Osteoblast (primary cell): ENCODE measurements around the gene SEMA3A. TPM values are rescaled to one million over a fixed set of nuclear protein-coding genes. Genes with fewer than 3 reads are reported as not detected.

ENCODE experiments used
- DNase-seq: peaks from one replicate; pipeline ENCODE4 v3.0.0; 2011; ENCODE audit warnings: low spot score, mixed read lengths; ENCODE audit not compliant: insufficient read length; ENCODE audit errors: missing footprints
- H2AFZ ChIP-seq: 2 replicates; pipeline ENCODE4 v1.6.0; 2011; ENCODE audit warnings: mild to moderate bottlenecking, low read length
- H3K27ac ChIP-seq: 2 replicates; pipeline ENCODE4 v1.5.1; 2011; ENCODE audit warnings: mild to moderate bottlenecking, low read depth, low read length, moderate library complexity
- H3K27me3 ChIP-seq: 2 replicates; pipeline ENCODE4 v1.6.0; 2012; ENCODE audit warnings: mild to moderate bottlenecking, control low read depth, inconsistent platforms, low read length, moderate library complexity; ENCODE audit not compliant: insufficient read depth
- H3K36me3 ChIP-seq: 2 replicates; pipeline ENCODE4 v1.5.1; 2011; ENCODE audit warnings: mild to moderate bottlenecking, low read length, control low read depth, moderate library complexity; ENCODE audit not compliant: insufficient read depth
- H3K4me1 ChIP-seq: 2 replicates; pipeline ENCODE4 v1.5.1; 2011; ENCODE audit warnings: mild to moderate bottlenecking, low read length, control low read depth, moderate library complexity; ENCODE audit not compliant: insufficient read depth
- H3K4me2 ChIP-seq: 2 replicates; pipeline ENCODE4 v1.6.0; 2011; ENCODE audit warnings: mild to moderate bottlenecking, low read length; ENCODE audit not compliant: insufficient read depth
- H3K4me3 ChIP-seq: fragments of 200-600 bp; sonication (generic); 3 replicates; pipeline ENCODE4 v1.5.1; 2012; ENCODE audit warnings: mild to moderate bottlenecking, low read length, inconsistent platforms; ENCODE audit not compliant: insufficient read depth
- H3K79me2 ChIP-seq: 2 replicates; pipeline ENCODE4 v1.6.0; 2012; ENCODE audit warnings: mild to moderate bottlenecking, low read length, control low read depth, inconsistent platforms; ENCODE audit not compliant: insufficient read depth
- H3K9me3 ChIP-seq: 2 replicates; pipeline ENCODE4 v1.5.1; 2011; ENCODE audit warnings: low read depth, low read length, control low read depth
- H4K20me1 ChIP-seq: 2 replicates; pipeline ENCODE4 v1.6.0; 2012; ENCODE audit warnings: mild to moderate bottlenecking, low read length, control low read depth; ENCODE audit not compliant: insufficient read depth
- total RNA-seq: library from RNA; depleted of rRNA; stranded (reverse); fragments of >200 nt; gene quantifications from 2 replicates; pipeline ENCODE4 v1.2.3, GENCODE V29; 2012
- TF ChIP-seq, protein P1 (sequence below): IDR thresholded peaks from 2 replicates; pipeline ENCODE4 v1.5.1; 2011; ENCODE audit warnings: mild to moderate bottlenecking, low read depth, low read length, moderate library complexity; ENCODE audit errors: extremely low read depth

Gene SEMA3A
- total RNA-seq, 1 donor: 2.5 TPM

DNA sequence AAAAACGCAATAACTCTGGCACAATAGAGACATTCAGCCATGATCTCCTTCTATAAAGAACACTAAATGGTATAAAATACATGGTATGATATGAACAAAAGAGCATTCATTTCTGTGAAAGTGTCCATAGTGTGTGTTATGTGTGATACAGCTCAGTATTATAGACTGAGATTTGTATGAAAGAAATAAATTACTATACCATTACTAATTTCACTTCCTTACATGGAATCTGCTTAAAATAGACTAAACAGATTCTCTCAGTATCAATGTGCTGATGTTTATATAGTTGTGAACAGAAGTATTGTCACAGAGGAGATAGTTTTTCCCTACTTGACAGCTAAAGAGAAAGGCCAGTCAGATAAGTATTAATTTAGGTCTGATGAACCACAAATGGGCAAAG lies 10.8 kb downstream of the SEMA3A start:
- DNase-seq: no peak
- no peak overlapping the region for H3K4me2 ChIP-seq

GRCh38 chr7:84182301-84182700 lies 12.3 kb downstream of the SEMA3A start:
- DNase-seq: no peak
- TF ChIP-seq, protein P1, sequence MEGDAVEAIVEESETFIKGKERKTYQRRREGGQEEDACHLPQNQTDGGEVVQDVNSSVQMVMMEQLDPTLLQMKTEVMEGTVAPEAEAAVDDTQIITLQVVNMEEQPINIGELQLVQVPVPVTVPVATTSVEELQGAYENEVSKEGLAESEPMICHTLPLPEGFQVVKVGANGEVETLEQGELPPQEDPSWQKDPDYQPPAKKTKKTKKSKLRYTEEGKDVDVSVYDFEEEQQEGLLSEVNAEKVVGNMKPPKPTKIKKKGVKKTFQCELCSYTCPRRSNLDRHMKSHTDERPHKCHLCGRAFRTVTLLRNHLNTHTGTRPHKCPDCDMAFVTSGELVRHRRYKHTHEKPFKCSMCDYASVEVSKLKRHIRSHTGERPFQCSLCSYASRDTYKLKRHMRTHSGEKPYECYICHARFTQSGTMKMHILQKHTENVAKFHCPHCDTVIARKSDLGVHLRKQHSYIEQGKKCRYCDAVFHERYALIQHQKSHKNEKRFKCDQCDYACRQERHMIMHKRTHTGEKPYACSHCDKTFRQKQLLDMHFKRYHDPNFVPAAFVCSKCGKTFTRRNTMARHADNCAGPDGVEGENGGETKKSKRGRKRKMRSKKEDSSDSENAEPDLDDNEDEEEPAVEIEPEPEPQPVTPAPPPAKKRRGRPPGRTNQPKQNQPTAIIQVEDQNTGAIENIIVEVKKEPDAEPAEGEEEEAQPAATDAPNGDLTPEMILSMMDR: no peak
- Histone ChIP-seq H3K27me3 (no peaks in the 10 kb centered on the region), H3K4me1 (peaks cover 4% of the 10 kb centered on the region), H2AFZ (peak overlapping the region; percentile 6), H3K36me3 (no peaks in the 10 kb centered on the region), H3K4me2 (no peak overlapping the region), H4K20me1 (no peaks in the 10 kb centered on the region), H3K9me3 (no peaks in the 10 kb centered on the region), H3K4me3 (no peak overlapping the region), H3K79me2 (no peaks in the 10 kb centered on the region), H3K27ac (no peak overlapping the region)

More for the DNA sequence above, 10.8 kb downstream of the SEMA3A start:
- Histone ChIP-seq H3K27ac (no peak overlapping the region), H2AFZ (no peak overlapping the region), H3K79me2 (no peaks in the 10 kb centered on the region), H3K4me1 (peaks cover 13% of the 10 kb centered on the region), H4K20me1 (no peaks in the 10 kb centered on the region), H3K4me3 (no peak overlapping the region), H3K9me3 (no peaks in the 10 kb centered on the region), H3K27me3 (no peaks in the 10 kb centered on the region), H3K36me3 (no peaks in the 10 kb centered on the region)
- TF ChIP-seq, protein P1: no peak

DNA sequence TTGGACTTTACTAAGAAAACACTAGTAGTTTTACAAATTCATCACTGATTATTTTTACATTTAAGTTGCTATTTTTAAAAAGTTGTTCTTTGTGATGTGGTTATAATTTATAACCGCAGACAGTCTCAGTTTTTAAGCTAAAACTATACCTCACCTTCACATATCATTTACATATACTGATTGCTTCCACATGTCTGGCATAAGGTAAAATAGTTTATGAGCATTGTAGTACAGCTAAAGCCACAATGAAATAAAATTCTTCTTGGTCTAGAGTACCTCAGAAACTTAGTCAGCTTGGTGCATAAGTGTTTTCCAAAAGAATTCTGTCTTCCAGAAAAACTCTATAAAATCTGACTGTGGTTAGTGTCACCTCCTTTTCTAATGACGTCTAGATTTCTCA lies 13.0 kb downstream of the SEMA3A start:
- Histone ChIP-seq H3K4me3 (no peak overlapping the region), H3K9me3 (no peaks in the 10 kb centered on the region), H3K27me3 (no peaks in the 10 kb centered on the region), H3K79me2 (no peaks in the 10 kb centered on the region), H3K4me2 (peak overlapping the region; percentile 26), H2AFZ (peak overlapping the region; percentile 13), H3K27ac (no peak overlapping the region), H4K20me1 (no peaks in the 10 kb centered on the region), H3K4me1 (no peaks in the 10 kb centered on the region), H3K36me3 (no peaks in the 10 kb centered on the region)
- DNase-seq: no peak
- TF ChIP-seq, protein P1: no peak

DNA sequence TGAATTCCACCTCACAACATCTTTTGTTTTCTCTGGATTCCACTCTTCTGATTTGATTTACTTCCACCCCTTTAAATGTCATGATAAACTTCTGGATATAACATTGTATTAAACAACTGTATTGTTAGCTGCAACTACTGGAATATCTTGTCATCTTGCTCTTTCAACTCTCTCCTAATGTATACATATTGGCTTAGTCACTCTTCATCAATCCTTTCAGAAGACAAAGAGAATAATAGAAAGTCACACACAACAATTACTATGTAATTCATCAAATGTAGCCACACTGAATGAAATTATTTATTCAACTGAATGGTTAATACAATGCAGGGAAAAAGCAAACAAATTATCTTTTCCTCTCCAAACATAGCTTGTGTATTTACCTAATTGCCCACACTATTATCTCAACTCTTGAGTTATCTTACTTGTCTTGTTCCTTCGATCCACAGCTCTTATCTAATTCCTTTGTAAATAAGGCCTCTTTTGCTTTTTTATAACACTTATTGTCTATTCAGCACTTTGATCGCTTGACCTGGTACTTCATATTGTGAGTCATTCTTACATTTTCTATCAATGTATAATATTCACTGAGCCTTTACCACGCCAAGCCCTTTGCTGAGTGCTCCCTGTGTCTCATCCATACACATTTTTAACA lies 16.7 kb downstream of the SEMA3A start:
- H3K36me3 ChIP-seq: no peaks in the 10 kb centered on the region
- H4K20me1 ChIP-seq: no peaks in the 10 kb centered on the region
- no peaks in the 10 kb centered on the region for H3K4me1 ChIP-seq
- H2AFZ ChIP-seq: no peak overlapping the region
- no peak for DNase-seq
- TF ChIP-seq, protein P1: no peak
- no peak overlapping the region for H3K4me2 ChIP-seq
- H3K9me3 ChIP-seq: no peaks in the 10 kb centered on the region
- no peaks in the 10 kb centered on the region for H3K79me2 ChIP-seq
- H3K27ac ChIP-seq: no peak overlapping the region
- no peak overlapping the region for H3K4me3 ChIP-seq
- no peaks in the 10 kb centered on the region for H3K27me3 ChIP-seq
